Keratinocyte (primary cell): ENCODE results near the gene CDK14. TPM values are rescaled to one million over a fixed set of nuclear protein-coding genes. Genes with fewer than 3 reads are reported as not detected.

Source experiments
- DNase-seq: peaks from one replicate; pipeline ENCODE4 v3.0.0-alpha.2; 2011; ENCODE audit warnings: low read depth, missing footprints, low spot score
- FAIRE-seq: peaks from 2 replicates; lab custom pipeline; 2011; peaks lifted over from hg19 to GRCh38; lab: Jason Lieb, UNC
- H2AFZ ChIP-seq: 2 replicates; pipeline ENCODE4 v1.6.0; 2012; ENCODE audit warnings: low read length, control low read depth, inconsistent platforms; ENCODE audit not compliant: control insufficient read depth
- H3K27ac ChIP-seq: 2 replicates; pipeline ENCODE4 v1.5.1; 2011; ENCODE audit warnings: low read length; ENCODE audit not compliant: control insufficient read depth, insufficient read depth
- H3K27me3 ChIP-seq: 3 replicates; pipeline ENCODE4 v1.6.0; 2011; ENCODE audit warnings: low read length; ENCODE audit not compliant: control insufficient read depth, insufficient read depth; ENCODE audit errors: extremely low read depth
- H3K36me3 ChIP-seq, 2 experiments: 2 replicates in 1 of 2; 3 replicates in 1 of 2; pipeline ENCODE4 v1.5.1; 2011; ENCODE audit warnings: low read length in 2 of 2, mild to moderate bottlenecking in 1 of 2; ENCODE audit not compliant: control insufficient read depth in 2 of 2, insufficient read depth in 2 of 2; ENCODE audit errors: extremely low read depth in 1 of 2
- H3K4me1 ChIP-seq: 3 replicates; pipeline ENCODE4 v1.5.1; 2011; ENCODE audit warnings: low read length; ENCODE audit not compliant: control insufficient read depth, insufficient read depth; ENCODE audit errors: extremely low read depth
- H3K4me2 ChIP-seq: 3 replicates; pipeline ENCODE4 v1.6.0; 2011; ENCODE audit warnings: low read depth, low read length; ENCODE audit not compliant: control insufficient read depth, insufficient read depth; ENCODE audit errors: extremely low read depth
- H3K4me3 ChIP-seq, 3 experiments: fragments of 200-600 bp in 1 of 3; sonication (generic) in 1 of 3; 2 replicates in 2 of 3; 3 replicates in 1 of 3; pipeline ENCODE4 v1.5.1; 2011 to 2016; ENCODE audit warnings: low read length in 3 of 3, mild to moderate bottlenecking in 3 of 3, control low read depth in 2 of 3, inconsistent platforms in 1 of 3, low read depth in 1 of 3, mixed read lengths in 1 of 3, mixed run types in 1 of 3, moderate library complexity in 1 of 3; ENCODE audit not compliant: control insufficient read depth in 2 of 3, insufficient read depth in 2 of 3; ENCODE audit errors: extremely low read depth in 1 of 3
- H3K79me2 ChIP-seq: 2 replicates; pipeline ENCODE4 v1.6.0; 2012; ENCODE audit warnings: low read length; ENCODE audit not compliant: control insufficient read depth, insufficient read depth
- H3K9ac ChIP-seq: 3 replicates; pipeline ENCODE4 v1.6.0; 2011; ENCODE audit warnings: low read length; ENCODE audit not compliant: control insufficient read depth, insufficient read depth; ENCODE audit errors: extremely low read depth
- H3K9me1 ChIP-seq: 3 replicates; pipeline ENCODE4 v1.6.0; 2011; ENCODE audit warnings: low read length; ENCODE audit not compliant: control insufficient read depth, insufficient read depth; ENCODE audit errors: extremely low read depth
- H3K9me3 ChIP-seq: 2 replicates; pipeline ENCODE4 v1.5.1; 2012; ENCODE audit warnings: low read depth, low read length; ENCODE audit not compliant: control insufficient read depth
- H4K20me1 ChIP-seq: 3 replicates; pipeline ENCODE4 v1.6.0; 2011; ENCODE audit warnings: low read length; ENCODE audit not compliant: control insufficient read depth, insufficient read depth; ENCODE audit errors: extremely low read depth
- EZH2 ChIP-seq: IDR thresholded peaks from one replicate; pipeline ENCODE4 v1.6.1; 2012; ENCODE audit warnings: inconsistent platforms, mild to moderate bottlenecking, low read length, moderate library complexity
- dilution Hi-C: fragments of 300-500 bp; cut with MboI; formaldehyde crosslinking; loops from one replicate; pipeline ENCODE4 v1.7.0; 2020; ENCODE audit warnings: low sequenced_read_pairs; ENCODE audit not compliant: extremely low pct_ligation_motif_present
- polyA plus RNA-seq, 5 experiments: library from polyadenylated mRNA; depleted of rRNA in 3 of 5; stranded (reverse) in 3 of 5; stranded (forward) in 1 of 5; unstranded in 1 of 5; fragments of >200 nt; gene quantifications; 1 replicate in 1 of 5; 2 replicates in 3 of 5; 3 replicates in 1 of 5; pipeline versions ENCODE4 v1.2.1 to v1.2.3, GENCODE V29; 2011 to 2012; ENCODE audit warnings: missing spikeins in 2 of 5, low read depth in 1 of 5, low replicate concordance in 1 of 5
- TF ChIP-seq, protein P1 (sequence below), 3 experiments: IDR thresholded peaks in 1 of 3; conservative IDR thresholded peaks in 1 of 3; optimal IDR thresholded peaks in 1 of 3; 2 replicates in 2 of 3; 3 replicates in 1 of 3; pipeline versions ENCODE3 to v1.5.1; 2011; ENCODE audit warnings: low read length in 3 of 3, mild to moderate bottlenecking in 3 of 3, moderate library complexity in 2 of 3, control low read depth in 1 of 3, inconsistent platforms in 1 of 3; ENCODE audit not compliant: insufficient read depth in 2 of 3; ENCODE audit errors: extremely low read depth in 1 of 3

Gene CDK14
- polyA plus RNA-seq, 1 donor (not counting 4 experiments of a cell fraction or from before 2014, with no cell fraction given), result 4.0 TPM

- dilution Hi-C loops, result no loop called here
- Histone ChIP-seq H3K9me1 (no peaks in the 10 kb centered on the region), H3K4me1 (no peaks in the 10 kb centered on the region), H3K4me2 (no peak overlapping the region), H3K36me3 (no peaks in the 10 kb centered on the region), H4K20me1 (no peaks in the 10 kb centered on the region), H3K27ac (no peak overlapping the region), H3K9me3 (no peaks in the 10 kb centered on the region), H2AFZ (no peak overlapping the region), H3K4me3 (no peak overlapping the region), H3K27me3 (no peaks in the 10 kb centered on the region), H3K9ac (no peak overlapping the region), H3K79me2 (no peaks in the 10 kb centered on the region)
- DNase-seq (no peak), FAIRE-seq (no peak)
- TF ChIP-seq, protein P1, sequence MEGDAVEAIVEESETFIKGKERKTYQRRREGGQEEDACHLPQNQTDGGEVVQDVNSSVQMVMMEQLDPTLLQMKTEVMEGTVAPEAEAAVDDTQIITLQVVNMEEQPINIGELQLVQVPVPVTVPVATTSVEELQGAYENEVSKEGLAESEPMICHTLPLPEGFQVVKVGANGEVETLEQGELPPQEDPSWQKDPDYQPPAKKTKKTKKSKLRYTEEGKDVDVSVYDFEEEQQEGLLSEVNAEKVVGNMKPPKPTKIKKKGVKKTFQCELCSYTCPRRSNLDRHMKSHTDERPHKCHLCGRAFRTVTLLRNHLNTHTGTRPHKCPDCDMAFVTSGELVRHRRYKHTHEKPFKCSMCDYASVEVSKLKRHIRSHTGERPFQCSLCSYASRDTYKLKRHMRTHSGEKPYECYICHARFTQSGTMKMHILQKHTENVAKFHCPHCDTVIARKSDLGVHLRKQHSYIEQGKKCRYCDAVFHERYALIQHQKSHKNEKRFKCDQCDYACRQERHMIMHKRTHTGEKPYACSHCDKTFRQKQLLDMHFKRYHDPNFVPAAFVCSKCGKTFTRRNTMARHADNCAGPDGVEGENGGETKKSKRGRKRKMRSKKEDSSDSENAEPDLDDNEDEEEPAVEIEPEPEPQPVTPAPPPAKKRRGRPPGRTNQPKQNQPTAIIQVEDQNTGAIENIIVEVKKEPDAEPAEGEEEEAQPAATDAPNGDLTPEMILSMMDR (optimal IDR thresholded peaks at IDR 0.05 in 1 of 3, IDR thresholded peaks at IDR 0.05 in 1 of 3, conservative IDR thresholded peaks at IDR 0.05 in 1 of 3; ENCODE audit: extremely low read depth in 1 of 3, insufficient read depth in 2 of 3, low read length in 3 of 3), result no peak
- TF ChIP-seq EZH2, result no peak
Measured at GRCh38 chr7:90763108-90763507, 167.0 kb downstream of the CDK14 start.

DNA sequence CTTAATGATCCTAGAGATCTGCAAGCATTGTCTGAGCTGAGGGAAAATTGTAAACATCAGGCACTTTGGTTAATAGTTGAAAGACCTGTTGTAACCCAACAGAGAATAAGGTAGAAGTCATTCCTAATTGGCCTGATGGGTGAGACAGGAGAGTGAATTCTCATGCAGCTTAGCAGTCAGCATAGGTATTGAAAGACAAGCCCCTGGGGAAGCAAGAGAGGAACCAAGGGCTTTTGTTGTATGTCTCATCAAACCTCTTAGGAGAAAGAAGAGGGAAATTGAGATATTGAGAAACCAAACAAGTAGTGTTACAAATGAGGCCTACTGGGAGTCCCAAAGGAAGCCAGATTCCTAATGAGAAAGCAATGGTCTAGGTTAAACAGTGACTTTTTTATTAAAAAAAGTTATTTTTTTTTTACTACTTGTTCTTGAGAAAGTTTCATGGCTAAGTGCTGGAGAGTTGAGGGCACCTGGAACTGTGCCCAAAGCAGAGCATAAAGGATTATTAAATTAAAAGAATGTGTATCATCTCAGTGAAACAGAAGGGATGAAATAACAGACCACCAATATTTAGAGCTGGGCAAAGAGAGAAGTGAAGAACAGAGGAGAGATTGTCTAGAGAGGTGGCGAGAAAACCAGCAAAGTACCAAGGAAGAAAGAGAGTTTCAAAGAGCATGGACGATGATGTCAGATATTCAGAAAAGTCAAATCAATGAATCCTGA, 168.9 kb downstream of the CDK14 start:
- Histone ChIP-seq H3K4me2 (no peak overlapping the region), H3K9me3 (no peaks in the 10 kb centered on the region), H3K4me1 (no peaks in the 10 kb centered on the region), H3K4me3 (no peak overlapping the region), H3K36me3 (no peaks in the 10 kb centered on the region), H3K79me2 (no peaks in the 10 kb centered on the region), H3K9ac (no peak overlapping the region), H4K20me1 (no peaks in the 10 kb centered on the region), H2AFZ (no peak overlapping the region), H3K27ac (no peak overlapping the region), H3K9me1 (no peaks in the 10 kb centered on the region), H3K27me3 (no peaks in the 10 kb centered on the region)
- TF ChIP-seq, protein P1 (optimal IDR thresholded peaks at IDR 0.05 in 1 of 3, IDR thresholded peaks at IDR 0.05 in 1 of 3, conservative IDR thresholded peaks at IDR 0.05 in 1 of 3; ENCODE audit: extremely low read depth in 1 of 3, insufficient read depth in 2 of 3, low read length in 3 of 3), result no peak
- no peak for TF ChIP-seq EZH2
- FAIRE-seq, result no peak
- dilution Hi-C loops, result no loop called here
- no peak for DNase-seq
